Measurements from ENCODE around the gene ME3. TPM values are rescaled to one million over a fixed set of nuclear protein-coding genes. Genes with fewer than 3 reads are reported as not detected.
"Not testable (repeated sequence)": the region's sequence is repeated elsewhere in the genome, so short reads cannot be mapped to it uniquely, and the experiment has no call there.

ME3 gene
- polyA plus RNA-seq, 3 donors, result 23.8 to 36.2 (median 26.8) TPM

- no peak for DNase-seq (ENCODE audit: extremely low read depth in 1 of 11, low read depth in 9 of 11, low spot score in 4 of 11)
Measured at GRCh38 chr11:86551288-86552092, 120.9 kb downstream of the ME3 start.

GRCh38 chr11:86550757-86551156 lies 121.7 kb downstream of the ME3 start:
- no peak for DNase-seq (ENCODE audit: extremely low read depth in 1 of 11, low read depth in 9 of 11, low spot score in 4 of 11)

- no peak for DNase-seq (ENCODE audit: extremely low read depth in 1 of 11, low read depth in 9 of 11, low spot score in 4 of 11)
Measured at GRCh38 chr11:86548271-86548917, 124.0 kb downstream of the ME3 start.

GRCh38 chr11:86547727-86548126 lies 124.7 kb downstream of the ME3 start:
- no peak for DNase-seq (ENCODE audit: extremely low read depth in 1 of 11, low read depth in 9 of 11, low spot score in 4 of 11)

- not testable (repeated sequence) for DNase-seq (ENCODE audit: extremely low read depth in 1 of 11, low read depth in 9 of 11, low spot score in 4 of 11)
Measured at GRCh38 chr11:86541299-86541698, 131.1 kb downstream of the ME3 start.

GRCh38 chr11:86538223-86538548 lies 134.2 kb downstream of the ME3 start:
- DNase-seq (ENCODE audit: extremely low read depth in 1 of 11, low read depth in 9 of 11, low spot score in 4 of 11), result no peak

GRCh38 chr11:86537541-86538222 lies 134.7 kb downstream of the ME3 start:
- DNase-seq (ENCODE audit: extremely low read depth in 1 of 11, low read depth in 9 of 11, low spot score in 4 of 11), result no peak

GRCh38 chr11:86535773-86536172 lies 136.6 kb downstream of the ME3 start:
- DNase-seq (ENCODE audit: extremely low read depth in 1 of 11, low read depth in 9 of 11, low spot score in 4 of 11), result no peak

GRCh38 chr11:86524620-86525352 lies 147.6 kb downstream of the ME3 start:
- no peak for DNase-seq (ENCODE audit: extremely low read depth in 1 of 11, low read depth in 9 of 11, low spot score in 4 of 11)

- DNase-seq (ENCODE audit: extremely low read depth in 1 of 11, low read depth in 9 of 11, low spot score in 4 of 11), result no peak
Measured at GRCh38 chr11:86523738-86524619, 148.4 kb downstream of the ME3 start.

- DNase-seq (ENCODE audit: extremely low read depth in 1 of 11, low read depth in 9 of 11, low spot score in 4 of 11), result not testable (repeated sequence)
Measured at GRCh38 chr11:86522512-86522911, 149.9 kb downstream of the ME3 start.

- no peak for DNase-seq (ENCODE audit: extremely low read depth in 1 of 11, low read depth in 9 of 11, low spot score in 4 of 11)
Measured at GRCh38 chr11:86519064-86519911, 153.1 kb downstream of the ME3 start.

- no peak for DNase-seq (ENCODE audit: extremely low read depth in 1 of 11, low read depth in 9 of 11, low spot score in 4 of 11)
Measured at GRCh38 chr11:86518211-86518610, 154.2 kb downstream of the ME3 start.

GRCh38 chr11:86517557-86517956 lies 154.9 kb downstream of the ME3 start:
- no peak for DNase-seq (ENCODE audit: extremely low read depth in 1 of 11, low read depth in 9 of 11, low spot score in 4 of 11)

GRCh38 chr11:86515297-86516094 lies 156.9 kb downstream of the ME3 start:
- no peak for DNase-seq (ENCODE audit: extremely low read depth in 1 of 11, low read depth in 9 of 11, low spot score in 4 of 11)

GRCh38 chr11:86514453-86514852 lies 158.0 kb downstream of the ME3 start:
- no peak for DNase-seq (ENCODE audit: extremely low read depth in 1 of 11, low read depth in 9 of 11, low spot score in 4 of 11)

GRCh38 chr11:86513746-86514373 lies 158.6 kb downstream of the ME3 start:
- DNase-seq (ENCODE audit: extremely low read depth in 1 of 11, low read depth in 9 of 11, low spot score in 4 of 11), result no peak

All from renal cortex interstitium (tissue), 11 donors.